ENCODE measurements around the gene OR6B2.

OR6B2 gene

GRCh38 chr2:240043279-240043989 lies 13.2 kb upstream of the OR6B2 start:
- no peaks in the 10 kb centered on the region for H3K27me3 ChIP-seq
- no peaks in the 10 kb centered on the region for H4K20me1 ChIP-seq
- H3K9me3 ChIP-seq = no peaks in the 10 kb centered on the region
- H3K36me3 ChIP-seq = no peaks in the 10 kb centered on the region
- no peak for TF ChIP-seq Cebpa-rat (IDR thresholded peaks at IDR 0.05)
- H3K4me3 ChIP-seq = no peak overlapping the region
- no peak overlapping the region for H3K9ac ChIP-seq
- no peak overlapping the region for H3K27ac ChIP-seq
- no peak overlapping the region for H3K4me2 ChIP-seq
- H3K4me1 ChIP-seq = no peaks in the 10 kb centered on the region

GRCh38 chr2:240042740-240043139 lies 12.5 kb upstream of the OR6B2 start:
- Histone ChIP-seq H3K4me1 (no peaks in the 10 kb centered on the region), H3K27me3 (no peaks in the 10 kb centered on the region), H3K27ac (no peak overlapping the region), H4K20me1 (no peaks in the 10 kb centered on the region), H3K4me3 (no peak overlapping the region), H3K4me2 (no peak overlapping the region), H3K9me3 (no peaks in the 10 kb centered on the region), H3K9ac (no peak overlapping the region), H3K36me3 (no peaks in the 10 kb centered on the region)
- no peak for TF ChIP-seq Cebpa-rat (IDR thresholded peaks at IDR 0.05)

DNA sequence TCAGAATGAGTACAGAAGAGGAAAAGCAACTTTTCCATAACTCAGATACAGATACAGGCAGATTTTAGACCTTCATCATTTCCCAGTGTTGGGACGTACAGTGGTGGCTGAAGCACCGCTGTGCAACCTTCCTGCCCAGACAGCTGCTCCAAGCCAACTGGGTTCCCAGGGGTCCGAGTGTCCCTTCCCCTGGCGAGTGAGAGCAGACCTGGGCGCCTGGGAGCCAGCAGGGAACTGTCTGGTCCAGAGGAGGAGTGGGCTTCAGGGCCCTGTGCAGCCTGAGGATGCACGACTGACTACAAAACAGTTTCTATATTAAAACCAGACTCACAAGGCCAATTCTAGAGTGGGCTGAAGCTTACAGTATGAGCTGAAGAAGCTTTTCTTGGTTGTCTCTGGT lies 11.1 kb upstream of the OR6B2 start:
- TF ChIP-seq Cebpa-rat (IDR thresholded peaks at IDR 0.05) = no peak
- no peaks in the 10 kb centered on the region for H3K4me1 ChIP-seq
- H3K9me3 ChIP-seq = no peaks in the 10 kb centered on the region
- no peaks in the 10 kb centered on the region for H3K36me3 ChIP-seq
- no peaks in the 10 kb centered on the region for H3K27me3 ChIP-seq
- no peak overlapping the region for H3K4me2 ChIP-seq
- no peak overlapping the region for H3K4me3 ChIP-seq
- H4K20me1 ChIP-seq = no peaks in the 10 kb centered on the region
- no peak overlapping the region for H3K27ac ChIP-seq
- no peak overlapping the region for H3K9ac ChIP-seq

DNA sequence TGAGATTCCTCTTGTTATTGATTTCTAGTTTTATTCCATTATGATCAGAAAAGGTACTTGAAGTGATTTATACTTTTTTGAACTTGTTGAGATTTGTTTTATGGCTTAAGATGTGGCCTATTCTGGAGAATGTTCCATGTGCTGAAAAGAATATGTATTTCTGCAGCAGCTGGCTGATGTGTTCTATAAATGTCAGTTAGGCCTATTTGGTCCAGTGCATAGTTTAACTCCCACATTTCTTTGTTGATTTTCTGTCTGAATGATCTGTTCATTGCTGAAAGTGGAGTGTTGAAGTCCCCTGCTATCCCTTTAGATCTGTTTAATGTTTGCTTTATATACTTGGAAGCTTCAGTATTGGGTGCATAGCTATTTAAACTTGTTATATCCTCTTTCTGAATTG lies 7.1 kb upstream of the OR6B2 start:
- Histone ChIP-seq H3K4me1 (no peaks in the 10 kb centered on the region), H3K27me3 (no peaks in the 10 kb centered on the region), H3K36me3 (no peaks in the 10 kb centered on the region), H3K4me3 (no peak overlapping the region), H3K4me2 (no peak overlapping the region), H3K27ac (no peak overlapping the region), H3K9ac (no peak overlapping the region), H4K20me1 (no peaks in the 10 kb centered on the region), H3K9me3 (no peaks in the 10 kb centered on the region)
- no peak for TF ChIP-seq Cebpa-rat (IDR thresholded peaks at IDR 0.05)

GRCh38 chr2:240033330-240033678 lies 3.1 kb upstream of the OR6B2 start:
- Histone ChIP-seq H3K4me2 (no peak overlapping the region), H3K4me1 (no peaks in the 10 kb centered on the region), H3K36me3 (no peaks in the 10 kb centered on the region), H3K27me3 (no peaks in the 10 kb centered on the region), H3K27ac (no peak overlapping the region), H3K4me3 (no peak overlapping the region), H3K9me3 (no peaks in the 10 kb centered on the region), H4K20me1 (no peaks in the 10 kb centered on the region), H3K9ac (no peak overlapping the region)
- TF ChIP-seq Cebpa-rat (IDR thresholded peaks at IDR 0.05) = no peak

DNA sequence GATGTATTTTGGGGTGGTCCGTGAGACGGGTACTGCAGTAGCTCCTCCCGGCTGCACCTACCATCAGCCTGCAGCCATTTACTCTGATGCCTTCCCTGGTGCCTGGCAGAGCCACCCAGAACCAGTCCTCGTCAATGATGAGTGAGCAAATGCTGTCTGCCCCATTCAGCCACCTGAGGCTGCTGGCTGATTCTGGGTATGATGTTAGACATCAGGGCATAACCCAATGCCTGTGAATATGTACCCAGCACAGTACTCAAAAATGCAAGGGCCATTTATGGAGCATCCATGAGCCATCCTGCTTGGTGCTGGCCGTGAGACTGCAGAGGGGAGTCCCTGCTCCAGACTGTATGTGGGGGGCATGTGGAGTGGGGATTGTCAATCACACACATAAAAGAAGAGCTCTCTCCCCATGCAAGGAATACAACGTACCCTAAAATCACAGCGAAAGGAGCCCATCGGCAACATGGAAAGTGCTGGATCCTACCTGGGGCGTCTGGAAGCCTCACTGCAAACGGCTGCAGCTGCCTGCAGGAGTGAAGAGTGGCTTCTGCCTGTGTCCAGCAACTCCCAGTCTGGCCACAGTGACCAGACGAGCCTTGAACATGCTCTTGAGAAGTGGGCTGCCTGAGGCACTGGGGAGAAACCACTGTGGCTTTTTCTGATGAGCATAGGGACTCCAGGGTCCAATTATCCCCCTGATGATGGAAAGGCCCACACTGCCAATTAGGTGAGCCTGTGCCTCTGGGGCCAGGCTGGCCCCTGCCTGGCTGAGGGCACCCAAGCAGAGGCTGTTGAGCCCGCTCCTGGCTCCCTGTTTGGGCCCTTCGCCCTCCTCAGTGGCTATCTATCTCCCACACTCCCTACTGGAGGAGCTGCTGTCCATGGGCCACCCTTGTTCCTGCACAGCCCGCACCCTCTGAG lies 2.4 kb upstream of the OR6B2 start:
- Histone ChIP-seq H3K4me1 (no peaks in the 10 kb centered on the region), H4K20me1 (no peaks in the 10 kb centered on the region), H3K27ac (no peak overlapping the region), H3K9me3 (no peaks in the 10 kb centered on the region), H3K36me3 (no peaks in the 10 kb centered on the region), H3K9ac (0 out of 2 replicates have a peak overlapping the region, but pooled peaks have one; percentile 10), H3K4me2 (no peak overlapping the region), H3K4me3 (no peak overlapping the region), H3K27me3 (no peaks in the 10 kb centered on the region)
- TF ChIP-seq Cebpa-rat (IDR thresholded peaks at IDR 0.05) = no peak

GRCh38 chr2:240024766-240025165 lies 5.5 kb downstream of the OR6B2 start:
- Histone ChIP-seq H3K9ac (peak overlapping the region; percentile 91), H3K4me3 (peak overlapping the region; percentile 93), H3K4me2 (peak overlapping the region; percentile 90), H3K27me3 (no peaks in the 10 kb centered on the region), H3K27ac (peak overlapping the region; percentile 91), H3K36me3 (peaks cover 20% of the 10 kb centered on the region), H3K4me1 (peaks cover 21% of the 10 kb centered on the region), H4K20me1 (peaks cover 49% of the 10 kb centered on the region), H3K9me3 (no peaks in the 10 kb centered on the region)
- TF ChIP-seq Cebpa-rat (IDR thresholded peaks at IDR 0.05) = no peak

GRCh38 chr2:240023792-240024191 lies 6.4 kb downstream of the OR6B2 start:
- TF ChIP-seq Cebpa-rat (IDR thresholded peaks at IDR 0.05) = no peak
- H4K20me1 ChIP-seq = peaks cover 53% of the 10 kb centered on the region
- H3K36me3 ChIP-seq = peaks cover 28% of the 10 kb centered on the region
- peaks cover 21% of the 10 kb centered on the region for H3K4me1 ChIP-seq
- H3K27ac ChIP-seq = no peak overlapping the region
- no peaks in the 10 kb centered on the region for H3K9me3 ChIP-seq
- H3K9ac ChIP-seq = peak overlapping the region; percentile 91; the same call in 1 of the 2 replicates
- H3K4me2 ChIP-seq = peak overlapping the region; percentile 90
- no peaks in the 10 kb centered on the region for H3K27me3 ChIP-seq
- peak overlapping the region; percentile 93 for H3K4me3 ChIP-seq

- Histone ChIP-seq H3K4me2 (no peak overlapping the region), H3K4me1 (peaks cover 21% of the 10 kb centered on the region), H3K27ac (no peak overlapping the region), H3K4me3 (no peak overlapping the region), H4K20me1 (peaks cover 73% of the 10 kb centered on the region), H3K9me3 (no peaks in the 10 kb centered on the region), H3K9ac (no peak overlapping the region), H3K36me3 (peaks cover 50% of the 10 kb centered on the region), H3K27me3 (no peaks in the 10 kb centered on the region)
- no peak for TF ChIP-seq Cebpa-rat (IDR thresholded peaks at IDR 0.05)
Observed at GRCh38 chr2:240021488-240022104, 8.6 kb downstream of the OR6B2 start.

Data from BLaER1 (cell line).